Suprapubic skin (tissue), 4 donors: ENCODE results near the gene GLCE. TPM values are rescaled to one million over a fixed set of nuclear protein-coding genes. Genes with fewer than 3 reads are reported as not detected.
"Not testable (repeated sequence)": the region's sequence is repeated elsewhere in the genome, so short reads cannot be mapped to it uniquely, and the experiment has no call there.

ENCODE experiments used
- DNase-seq, 2 donors: peaks; one replicate each; pipeline ENCODE4 v3.0.0-alpha.2; 2019; ENCODE audit warnings: low spot score in 2 of 2
- H3K27ac ChIP-seq: fragments of 200-600 bp; sonication (generic); one replicate; pipeline ENCODE4 v1.5.1; 2019
- H3K27me3 ChIP-seq: fragments of 200-600 bp; sonication (generic); one replicate; pipeline ENCODE4 v1.5.1; 2019
- H3K36me3 ChIP-seq: fragments of 200-600 bp; sonication (generic); one replicate; pipeline ENCODE4 v1.5.1; 2019
- H3K4me1 ChIP-seq: fragments of 200-600 bp; sonication (generic); one replicate; pipeline ENCODE4 v1.5.1; 2019
- H3K4me3 ChIP-seq: fragments of 200-600 bp; sonication (generic); one replicate; pipeline ENCODE4 v1.5.1; 2019; ENCODE audit warnings: mild to moderate bottlenecking
- H3K9me3 ChIP-seq: fragments of 200-600 bp; sonication (generic); one replicate; pipeline ENCODE4 v1.5.1; 2019
- CTCF ChIP-seq, 2 donors: fragments of 200-600 bp in 1 of 2; fragments of 450-650 bp in 1 of 2; sonication (generic) in 1 of 2; IDR thresholded peaks; one replicate each; pipeline ENCODE4 v1.5.1; 2016 to 2019; ENCODE audit warnings: antibody characterized with exemption in 2 of 2, mild to moderate bottlenecking in 1 of 2, moderate library complexity in 1 of 2
- EP300 ChIP-seq: sonication (generic); formaldehyde crosslinking; IDR thresholded peaks from one replicate; pipeline ENCODE4 v1.6.1; 2017; ENCODE audit warnings: antibody characterized with exemption
- POLR2A ChIP-seq, 2 donors: fragments of 450-650 bp; IDR thresholded peaks; one replicate each; pipeline ENCODE4 v1.6.1; 2017; ENCODE audit warnings: antibody characterized with exemption in 2 of 2, mild to moderate bottlenecking in 2 of 2, moderate library complexity in 2 of 2
- POLR2AphosphoS5 ChIP-seq, 3 donors: sonication (generic); formaldehyde crosslinking; IDR thresholded peaks; one replicate each; pipeline ENCODE4 v1.6.1; 2017; ENCODE audit warnings: antibody characterized with exemption in 3 of 3
- WGBS: methylation state at CpG from one replicate; pipeline ENCODE4 v1.1.5; 2018; 5-methylcytosine and 5-hydroxymethylcytosine counted together
- total RNA-seq, 4 donors: library from RNA; depleted of rRNA; stranded (reverse); fragments of >200 nt; gene quantifications; one replicate each; pipeline ENCODE4 v1.1.0, GENCODE V29; 2016

Gene GLCE
- total RNA-seq, 4 donors from 2014 or later: 16.1 to 18.9 (median 16.9) TPM

- TF ChIP-seq POLR2AphosphoS5 (IDR thresholded peaks at IDR 0.05): no peak
- TF ChIP-seq POLR2A (IDR thresholded peaks at IDR 0.05): no peak
- no peak for TF ChIP-seq EP300
- no peak for TF ChIP-seq CTCF (IDR thresholded peaks at IDR 0.05)
- whole genome bisulfite sequencing: 65% methylated on average over 2 of the region's 2 CpGs
- Histone ChIP-seq H3K4me1 (peaks cover 6% of the 10 kb centered on the region), H3K36me3 (no peaks in the 10 kb centered on the region), H3K27ac (no peak overlapping the region), H3K9me3 (no peaks in the 10 kb centered on the region), H3K4me3 (no peak overlapping the region), H3K27me3 (no peaks in the 10 kb centered on the region)
- no peak for DNase-seq
Observed at GRCh38 chr15:69167218-69167846, 6.9 kb downstream of the GLCE start.

DNA sequence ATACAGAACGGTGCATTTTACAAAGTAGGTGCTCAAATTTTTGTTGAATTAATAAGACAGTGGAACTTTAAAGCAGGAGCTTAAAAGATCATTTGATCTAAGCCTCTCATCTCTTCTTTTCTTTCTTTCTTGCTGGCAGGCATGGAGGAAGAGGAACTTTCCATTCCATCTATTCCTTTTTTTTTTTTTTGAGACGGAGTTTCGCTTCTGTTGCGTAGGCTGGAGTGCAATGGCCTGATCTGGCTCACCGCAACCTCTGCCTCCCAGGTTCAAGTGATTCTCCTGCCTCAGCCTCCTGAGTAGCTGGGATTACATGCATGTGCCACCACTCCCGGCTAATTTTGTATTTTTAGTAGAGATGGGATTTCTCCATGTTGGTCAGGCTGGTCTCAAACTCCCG, 7.9 kb downstream of the GLCE start:
- H3K4me1 ChIP-seq, H3K4me3 ChIP-seq, DNase-seq, H3K9me3 ChIP-seq, H3K36me3 ChIP-seq, H3K27me3 ChIP-seq, H3K27ac ChIP-seq: not testable (repeated sequence)
- WGBS: 82% methylated on average over 7 of the region's 7 CpGs

- not testable (repeated sequence) for H3K9me3 ChIP-seq, H3K4me3 ChIP-seq, DNase-seq, H3K4me1 ChIP-seq, H3K36me3 ChIP-seq, H3K27me3 ChIP-seq, H3K27ac ChIP-seq
- WGBS: 95% methylated on average over 3 of the region's 3 CpGs
Observed at GRCh38 chr15:69169540-69169939, 9.1 kb downstream of the GLCE start.

- no peaks in the 10 kb centered on the region for H3K36me3 ChIP-seq
- H3K27me3 ChIP-seq: no peaks in the 10 kb centered on the region
- no peak for DNase-seq
- WGBS: 85% methylated on average over 3 of the region's 3 CpGs
- peaks cover 8% of the 10 kb centered on the region for H3K4me1 ChIP-seq
- no peaks in the 10 kb centered on the region for H3K9me3 ChIP-seq
- no peak overlapping the region for H3K27ac ChIP-seq
- no peak overlapping the region for H3K4me3 ChIP-seq
- no peak for TF ChIP-seq POLR2AphosphoS5 (IDR thresholded peaks at IDR 0.05)
- no peak for TF ChIP-seq EP300
- no peak for TF ChIP-seq CTCF (IDR thresholded peaks at IDR 0.05)
- no peak for TF ChIP-seq POLR2A (IDR thresholded peaks at IDR 0.05)
Observed at GRCh38 chr15:69170597-69170996, 10.2 kb downstream of the GLCE start.

DNA sequence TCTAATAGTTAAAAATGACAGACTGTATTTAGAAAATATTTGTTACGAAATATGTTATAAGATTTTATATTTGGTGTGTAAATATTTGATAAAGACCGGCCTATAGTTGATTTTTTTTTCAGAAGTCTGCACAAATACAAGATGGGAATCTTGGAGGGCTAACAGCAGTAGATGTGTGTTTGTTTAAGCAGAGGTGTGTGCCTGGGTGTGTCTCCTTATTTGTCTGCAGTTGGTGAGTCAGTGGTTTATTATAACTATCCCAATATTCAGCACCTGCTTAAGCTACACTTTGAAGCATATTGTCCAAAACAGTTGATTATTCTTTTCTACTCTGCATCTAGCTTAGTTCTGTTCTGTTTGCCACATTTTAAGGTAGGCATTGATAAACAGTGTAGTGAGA, 12.4 kb downstream of the GLCE start:
- DNase-seq: no peak
- no peaks in the 10 kb centered on the region for H3K36me3 ChIP-seq
- no peaks in the 10 kb centered on the region for H3K9me3 ChIP-seq
- H3K27me3 ChIP-seq: no peaks in the 10 kb centered on the region
- 82% methylated on average over 2 of the region's 2 CpGs for WGBS
- no peak overlapping the region for H3K4me3 ChIP-seq
- no peak overlapping the region for H3K27ac ChIP-seq
- peaks cover 8% of the 10 kb centered on the region for H3K4me1 ChIP-seq
- no peak for TF ChIP-seq POLR2AphosphoS5 (IDR thresholded peaks at IDR 0.05)
- no peak for TF ChIP-seq CTCF (IDR thresholded peaks at IDR 0.05)
- TF ChIP-seq POLR2A (IDR thresholded peaks at IDR 0.05): no peak
- TF ChIP-seq EP300: no peak

DNA sequence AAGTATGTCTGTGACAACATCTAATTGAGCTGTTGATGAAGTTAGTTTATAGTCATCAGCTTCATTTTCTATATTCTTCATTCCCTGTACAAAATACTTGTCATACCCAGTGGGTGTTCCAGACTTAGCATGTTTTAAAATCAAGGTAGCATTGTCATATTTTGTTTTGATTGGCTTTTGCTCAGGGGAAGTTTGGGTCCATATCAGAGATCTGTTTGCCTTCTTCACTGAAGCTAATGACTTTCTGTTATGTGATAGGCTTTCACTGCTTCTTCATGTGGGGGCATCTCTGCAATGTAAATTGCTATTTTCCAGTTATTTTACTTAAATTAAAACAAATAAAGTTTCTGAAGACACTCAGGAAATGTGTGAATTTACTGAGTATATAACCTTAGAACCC, 15.1 kb downstream of the GLCE start:
- no peaks in the 10 kb centered on the region for H3K9me3 ChIP-seq

More for the DNA sequence above, 15.1 kb downstream of the GLCE start:
- peaks cover 4% of the 10 kb centered on the region for H3K4me1 ChIP-seq
- no peaks in the 10 kb centered on the region for H3K27me3 ChIP-seq
- TF ChIP-seq POLR2AphosphoS5 (IDR thresholded peaks at IDR 0.05): no peak
- TF ChIP-seq EP300: no peak
- TF ChIP-seq CTCF (IDR thresholded peaks at IDR 0.05): no peak
- TF ChIP-seq POLR2A (IDR thresholded peaks at IDR 0.05): no peak
- H3K4me3 ChIP-seq: no peak overlapping the region
- no peak overlapping the region for H3K27ac ChIP-seq
- H3K36me3 ChIP-seq: no peaks in the 10 kb centered on the region
- no peak for DNase-seq
